ENCODE measurements around the gene LRTM2.

LRTM2 gene

DNA sequence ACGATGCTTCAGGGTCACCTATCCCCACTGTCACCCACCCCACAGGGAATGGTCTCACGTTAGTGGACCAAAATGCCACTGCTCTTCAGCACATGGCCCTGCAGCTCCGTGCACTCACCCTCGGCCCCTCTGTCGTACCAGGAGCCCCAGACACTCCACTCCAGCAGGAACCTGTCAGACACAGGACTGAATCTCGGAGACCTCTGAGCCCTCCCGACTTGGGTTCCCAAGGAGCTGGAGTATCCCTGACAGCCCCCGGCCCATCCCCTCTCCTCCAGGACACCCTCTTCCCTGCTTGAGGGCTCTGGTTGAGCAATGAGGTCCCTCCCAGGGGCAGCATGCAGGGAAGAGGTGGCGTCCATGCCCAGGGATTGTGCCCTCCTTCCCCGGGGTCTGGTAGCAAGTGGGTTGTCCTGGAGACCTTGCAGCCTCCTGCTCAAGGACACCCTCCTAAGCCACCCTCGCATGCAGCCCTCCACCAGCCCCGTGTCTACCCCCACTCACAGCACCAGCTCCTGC is 20.4 kb upstream of the LRTM2 start:
- DNase-seq (ENCODE audit: low spot score) (peak; percentile 66), ATAC-seq (ENCODE audit: low read depth) (no peak)
- Histone ChIP-seq H3K27ac (ENCODE audit: poor library complexity, severe bottlenecking) (no peak overlapping the region), H3K4me3 (ENCODE audit: severe bottlenecking) (no peak overlapping the region), H3K36me3 (ENCODE audit: low read depth) (no peaks in the 10 kb centered on the region), H3K27me3 (ENCODE audit: insufficient read depth, poor library complexity, severe bottlenecking) (no peaks in the 10 kb centered on the region), H3K4me1 (ENCODE audit: insufficient read depth, poor library complexity, severe bottlenecking) (no peaks in the 10 kb centered on the region), H3K9me3 (ENCODE audit: severe bottlenecking) (no peaks in the 10 kb centered on the region)
- TF ChIP-seq, protein P1, sequence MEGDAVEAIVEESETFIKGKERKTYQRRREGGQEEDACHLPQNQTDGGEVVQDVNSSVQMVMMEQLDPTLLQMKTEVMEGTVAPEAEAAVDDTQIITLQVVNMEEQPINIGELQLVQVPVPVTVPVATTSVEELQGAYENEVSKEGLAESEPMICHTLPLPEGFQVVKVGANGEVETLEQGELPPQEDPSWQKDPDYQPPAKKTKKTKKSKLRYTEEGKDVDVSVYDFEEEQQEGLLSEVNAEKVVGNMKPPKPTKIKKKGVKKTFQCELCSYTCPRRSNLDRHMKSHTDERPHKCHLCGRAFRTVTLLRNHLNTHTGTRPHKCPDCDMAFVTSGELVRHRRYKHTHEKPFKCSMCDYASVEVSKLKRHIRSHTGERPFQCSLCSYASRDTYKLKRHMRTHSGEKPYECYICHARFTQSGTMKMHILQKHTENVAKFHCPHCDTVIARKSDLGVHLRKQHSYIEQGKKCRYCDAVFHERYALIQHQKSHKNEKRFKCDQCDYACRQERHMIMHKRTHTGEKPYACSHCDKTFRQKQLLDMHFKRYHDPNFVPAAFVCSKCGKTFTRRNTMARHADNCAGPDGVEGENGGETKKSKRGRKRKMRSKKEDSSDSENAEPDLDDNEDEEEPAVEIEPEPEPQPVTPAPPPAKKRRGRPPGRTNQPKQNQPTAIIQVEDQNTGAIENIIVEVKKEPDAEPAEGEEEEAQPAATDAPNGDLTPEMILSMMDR (IDR thresholded peaks at IDR 0.05; ENCODE audit: poor library complexity, severe bottlenecking): no peak

DNA sequence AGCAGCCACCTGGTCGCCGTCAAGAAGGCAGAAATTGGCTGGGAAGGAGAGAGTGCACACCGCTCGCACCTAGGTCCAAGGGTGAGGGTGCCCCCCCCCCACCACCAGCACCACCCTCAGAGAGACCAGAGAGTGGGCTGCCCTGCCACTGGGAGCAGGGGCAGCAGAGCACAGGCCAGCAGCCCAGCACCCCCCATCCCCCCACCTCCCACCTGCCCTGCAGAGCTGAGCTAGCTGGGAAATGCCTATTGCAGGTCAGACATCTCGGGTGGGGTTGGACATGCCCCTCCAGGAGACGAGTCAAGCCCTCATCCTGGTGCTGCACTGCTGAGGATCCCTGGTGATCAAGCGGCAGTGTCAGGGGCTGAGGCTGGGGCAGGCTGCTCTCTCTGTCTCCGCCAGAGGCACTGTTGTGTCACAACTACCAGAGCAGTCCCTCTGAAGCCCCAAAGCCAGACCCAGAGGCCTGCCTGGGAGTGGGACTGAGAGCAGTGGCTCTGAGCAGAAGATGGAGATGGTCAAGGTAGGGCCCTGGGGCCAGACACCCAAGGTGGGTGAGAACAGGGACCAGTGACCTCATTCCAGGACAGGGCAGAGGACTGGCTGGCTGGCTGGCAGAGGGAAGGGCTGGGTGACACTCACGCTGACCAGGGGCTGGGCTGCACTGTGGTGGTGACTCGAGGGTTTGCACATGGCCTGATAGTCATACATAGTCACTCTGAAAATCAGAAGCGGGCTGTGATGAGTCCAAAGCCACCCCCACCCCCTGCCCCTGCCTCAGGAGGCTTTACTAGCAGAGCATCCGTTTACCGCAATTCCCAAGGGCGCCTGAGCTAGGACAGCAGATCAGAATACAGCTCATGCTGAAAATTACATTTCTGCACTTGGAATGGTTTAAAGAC is 19.7 kb upstream of the LRTM2 start:
- no peaks in the 10 kb centered on the region for H3K9me3 ChIP-seq (ENCODE audit: severe bottlenecking)
- no peaks in the 10 kb centered on the region for H3K27me3 ChIP-seq (ENCODE audit: insufficient read depth, poor library complexity, severe bottlenecking)
- ATAC-seq (ENCODE audit: low read depth) (no peak), DNase-seq (ENCODE audit: low spot score) (peak; percentile 63)
- no peak overlapping the region for H3K4me3 ChIP-seq (ENCODE audit: severe bottlenecking)
- TF ChIP-seq, protein P1 (IDR thresholded peaks at IDR 0.05; ENCODE audit: poor library complexity, severe bottlenecking): no peak
- no peaks in the 10 kb centered on the region for H3K36me3 ChIP-seq (ENCODE audit: low read depth)
- no peak overlapping the region for H3K27ac ChIP-seq (ENCODE audit: poor library complexity, severe bottlenecking)
- no peaks in the 10 kb centered on the region for H3K4me1 ChIP-seq (ENCODE audit: insufficient read depth, poor library complexity, severe bottlenecking)

DNA sequence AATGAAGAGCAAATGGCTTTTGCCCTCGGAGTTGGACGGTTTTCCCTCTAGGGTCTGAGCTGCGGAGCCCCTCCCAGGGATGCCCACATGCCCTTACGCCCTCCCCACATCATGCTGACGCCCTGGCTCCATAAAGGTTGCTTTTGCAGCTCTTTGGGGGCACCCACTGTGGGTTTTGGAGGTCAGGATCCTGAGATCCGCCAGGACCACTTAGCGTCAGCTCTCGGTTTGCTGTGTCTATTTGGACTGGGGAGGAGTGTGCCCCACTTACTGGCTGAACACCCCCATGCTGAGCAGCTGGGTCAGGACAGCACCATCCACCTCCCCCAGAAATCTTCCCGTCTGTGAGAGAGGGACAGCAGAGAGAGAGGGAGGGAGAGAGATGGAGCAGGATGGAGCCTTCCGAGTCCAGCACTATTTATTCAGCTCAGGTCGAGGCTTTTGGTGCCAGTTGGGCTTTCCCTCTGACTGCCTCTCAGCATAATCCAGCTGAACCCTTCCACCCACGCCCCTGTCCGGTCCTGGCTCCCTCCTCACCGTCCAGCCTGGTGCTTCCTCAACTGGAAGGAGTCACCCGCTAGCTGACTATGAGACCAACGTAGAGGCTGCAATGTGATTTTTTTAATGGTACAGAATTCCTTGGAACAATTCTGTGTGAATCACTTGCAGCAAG is 18.9 kb upstream of the LRTM2 start:
- Histone ChIP-seq H3K9me3 (ENCODE audit: severe bottlenecking) (no peaks in the 10 kb centered on the region), H3K27me3 (ENCODE audit: insufficient read depth, poor library complexity, severe bottlenecking) (no peaks in the 10 kb centered on the region), H3K36me3 (ENCODE audit: low read depth) (no peaks in the 10 kb centered on the region), H3K27ac (ENCODE audit: poor library complexity, severe bottlenecking) (no peak overlapping the region), H3K4me3 (ENCODE audit: severe bottlenecking) (no peak overlapping the region), H3K4me1 (ENCODE audit: insufficient read depth, poor library complexity, severe bottlenecking) (no peaks in the 10 kb centered on the region)
- no peak for ATAC-seq (ENCODE audit: low read depth)
- TF ChIP-seq, protein P1 (IDR thresholded peaks at IDR 0.05; ENCODE audit: poor library complexity, severe bottlenecking): no peak
- DNase-seq (ENCODE audit: low spot score): peak; percentile 49

DNA sequence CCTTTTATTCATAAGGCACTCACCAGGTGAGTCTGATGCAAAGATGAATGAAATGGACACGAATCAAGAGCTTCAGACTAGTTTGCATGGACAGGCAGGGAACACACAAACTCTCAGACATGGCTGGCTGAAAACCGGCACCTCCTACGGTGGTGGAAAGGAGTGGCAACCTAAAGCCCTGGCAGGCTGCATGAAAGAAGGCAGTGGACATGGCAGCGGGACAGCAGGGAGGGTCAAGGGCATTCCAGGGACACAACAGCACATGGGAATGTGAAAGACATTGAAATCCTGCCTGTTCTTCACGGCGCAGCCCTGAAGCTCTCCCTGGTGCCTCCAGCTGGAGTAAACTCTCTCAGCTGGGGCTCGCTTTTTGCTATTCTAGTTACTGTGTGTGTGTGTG is 16.6 kb upstream of the LRTM2 start:
- H3K4me1 ChIP-seq (ENCODE audit: insufficient read depth, poor library complexity, severe bottlenecking): no peaks in the 10 kb centered on the region
- H3K27ac ChIP-seq (ENCODE audit: poor library complexity, severe bottlenecking): no peak overlapping the region
- no peak for ATAC-seq (ENCODE audit: low read depth)
- H3K27me3 ChIP-seq (ENCODE audit: insufficient read depth, poor library complexity, severe bottlenecking): no peaks in the 10 kb centered on the region
- H3K4me3 ChIP-seq (ENCODE audit: severe bottlenecking): no peak overlapping the region
- H3K9me3 ChIP-seq (ENCODE audit: severe bottlenecking): no peaks in the 10 kb centered on the region
- peak; percentile 45 for DNase-seq (ENCODE audit: low spot score)
- no peaks in the 10 kb centered on the region for H3K36me3 ChIP-seq (ENCODE audit: low read depth)
- TF ChIP-seq, protein P1 (IDR thresholded peaks at IDR 0.05; ENCODE audit: poor library complexity, severe bottlenecking): no peak

Measured in RWPE2 (cell line).